ENCODE measurements around the gene ARMH1.

DNA sequence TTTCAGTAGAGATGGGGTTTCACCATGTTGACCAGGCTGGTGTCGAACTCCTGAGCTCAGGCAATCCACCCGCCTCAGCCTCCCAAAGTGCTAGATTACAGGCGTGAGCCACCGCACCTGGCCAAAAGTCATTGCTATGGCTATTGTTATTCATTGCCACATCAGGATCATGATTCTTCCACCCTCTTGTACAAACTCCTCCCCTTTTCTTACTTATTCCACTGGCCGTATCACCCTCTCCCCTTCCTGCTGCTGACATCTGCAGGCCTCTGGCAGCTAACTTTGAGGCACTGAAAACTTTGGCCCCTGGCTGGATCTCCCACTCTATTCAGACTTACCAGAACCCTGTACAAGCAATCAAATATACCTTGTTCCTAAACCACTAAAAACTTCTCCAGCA is 11.1 kb upstream of the ARMH1 start:
- no peak for TF ChIP-seq ZBTB7A (IDR thresholded peaks at IDR 0.05; ENCODE audit: low read depth)
- TF ChIP-seq, protein P1, sequence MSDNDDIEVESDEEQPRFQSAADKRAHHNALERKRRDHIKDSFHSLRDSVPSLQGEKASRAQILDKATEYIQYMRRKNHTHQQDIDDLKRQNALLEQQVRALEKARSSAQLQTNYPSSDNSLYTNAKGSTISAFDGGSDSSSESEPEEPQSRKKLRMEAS (IDR thresholded peaks at IDR 0.05) = no peak
